Vagina (tissue), 2 donors: ENCODE measurements around the gene INTS1.
"Not testable (repeated sequence)": the region's sequence is repeated elsewhere in the genome, so short reads cannot be mapped to it uniquely, and the experiment has no call there.

Experiments
- POLR2A ChIP-seq, 2 donors: fragments of 450-650 bp; IDR thresholded peaks; one replicate each; pipeline ENCODE4 v1.6.1; 2017; ENCODE audit warnings: antibody characterized with exemption in 2 of 2, mild to moderate bottlenecking in 2 of 2, moderate library complexity in 2 of 2
- TF ChIP-seq, protein P1 (sequence below), 3 experiments: fragments of 450-650 bp in 2 of 3; fragments of 200-600 bp in 1 of 3; sonication (generic) in 1 of 3; IDR thresholded peaks; one replicate each; pipeline ENCODE4 v1.5.1; 2017 to 2019; ENCODE audit warnings: antibody characterized with exemption in 3 of 3, mild to moderate bottlenecking in 2 of 3, moderate library complexity in 2 of 3

DNA sequence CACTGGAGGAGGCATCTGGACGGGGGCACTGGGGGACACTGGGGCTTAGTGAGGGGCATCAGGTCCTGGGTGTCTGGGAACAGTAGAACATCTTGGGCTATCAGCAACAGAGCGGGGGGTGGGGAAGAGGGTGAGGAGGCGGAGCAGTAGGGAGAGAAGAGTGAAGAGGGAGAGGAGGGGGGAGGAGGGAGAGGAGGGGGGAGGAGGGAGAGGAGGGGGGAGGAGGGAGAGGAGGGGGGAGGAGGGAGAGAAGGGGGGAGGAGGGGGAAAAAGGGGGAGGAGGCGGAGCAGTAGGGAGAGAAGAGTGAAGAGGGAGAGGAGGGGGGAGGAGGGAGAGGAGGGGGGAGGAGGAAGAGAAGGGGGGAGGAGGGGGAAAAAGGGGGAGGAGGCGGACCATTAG lies 58.2 kb downstream of the INTS1 start:
- TF ChIP-seq, protein P1, sequence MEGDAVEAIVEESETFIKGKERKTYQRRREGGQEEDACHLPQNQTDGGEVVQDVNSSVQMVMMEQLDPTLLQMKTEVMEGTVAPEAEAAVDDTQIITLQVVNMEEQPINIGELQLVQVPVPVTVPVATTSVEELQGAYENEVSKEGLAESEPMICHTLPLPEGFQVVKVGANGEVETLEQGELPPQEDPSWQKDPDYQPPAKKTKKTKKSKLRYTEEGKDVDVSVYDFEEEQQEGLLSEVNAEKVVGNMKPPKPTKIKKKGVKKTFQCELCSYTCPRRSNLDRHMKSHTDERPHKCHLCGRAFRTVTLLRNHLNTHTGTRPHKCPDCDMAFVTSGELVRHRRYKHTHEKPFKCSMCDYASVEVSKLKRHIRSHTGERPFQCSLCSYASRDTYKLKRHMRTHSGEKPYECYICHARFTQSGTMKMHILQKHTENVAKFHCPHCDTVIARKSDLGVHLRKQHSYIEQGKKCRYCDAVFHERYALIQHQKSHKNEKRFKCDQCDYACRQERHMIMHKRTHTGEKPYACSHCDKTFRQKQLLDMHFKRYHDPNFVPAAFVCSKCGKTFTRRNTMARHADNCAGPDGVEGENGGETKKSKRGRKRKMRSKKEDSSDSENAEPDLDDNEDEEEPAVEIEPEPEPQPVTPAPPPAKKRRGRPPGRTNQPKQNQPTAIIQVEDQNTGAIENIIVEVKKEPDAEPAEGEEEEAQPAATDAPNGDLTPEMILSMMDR (IDR thresholded peaks at IDR 0.05), result not testable (repeated sequence)
- TF ChIP-seq POLR2A (IDR thresholded peaks at IDR 0.05), result not testable (repeated sequence)
